Stimulated activated CD8-positive, alpha-beta memory T cell treated with anti-CD3 and anti-CD28 coated beads, Interleukin-15, amount 100 ng/mL, for 1 hour (primary cell): ENCODE data around the gene SLC35F4.

Experiments
- DNase-seq: peaks from one replicate; pipeline ENCODE4 v3.0.0-alpha.2; 2020; ENCODE audit warnings: low read depth

Gene SLC35F4

GRCh38 chr14:57519043-57519442 lies 346.8 kb downstream of the SLC35F4 start:
- DNase-seq, result no peak
